GM21515 (cell line): Measurements from ENCODE around the gene DDX50.
A peak's percentile ranks its signal among the peaks of the same experiment; 100 is the strongest.
"Not testable (repeated sequence)": the region's sequence is repeated elsewhere in the genome, so short reads cannot be mapped to it uniquely, and the experiment has no call there.

Experiments used
- ATAC-seq: cut with Tn5 transposase; IDR thresholded peaks from one replicate; pipeline ENCODE4 v1.9.1; 2021; ENCODE audit not compliant: unreplicated experiment

Gene DDX50

GRCh38 chr10:68975936-68976473, 74.9 kb downstream of the DDX50 start:
- ATAC-seq = not testable (repeated sequence)

GRCh38 chr10:68979738-68980137, 78.6 kb downstream of the DDX50 start:
- ATAC-seq = not testable (repeated sequence)

- no peak for ATAC-seq
Measured at GRCh38 chr10:68981074-68981473, 80.0 kb downstream of the DDX50 start.

- ATAC-seq = no peak
Measured at GRCh38 chr10:68982389-68982788, 81.3 kb downstream of the DDX50 start.

- ATAC-seq = no peak
Measured at GRCh38 chr10:68987611-68988010, 86.5 kb downstream of the DDX50 start.

GRCh38 chr10:68988530-68989316, 87.6 kb downstream of the DDX50 start, which contains the start of gene KIFBP:
TSS of gene KIFBP (plus strand) at chr10:68988803. CDS start at chr10:68988833, 30 bp downstream.
- peak; percentile 63 for ATAC-seq

GRCh38 chr10:68989317-68989990, 88.3 kb downstream of the DDX50 start:
- ATAC-seq = peak; percentile 6

GRCh38 chr10:68992636-68993440, 91.7 kb downstream of the DDX50 start:
- ATAC-seq = no peak
